Heart right ventricle (tissue), 16 donors: ENCODE results near the gene SERPINA1. TPM values are rescaled to one million over a fixed set of nuclear protein-coding genes. Genes with fewer than 3 reads are reported as not detected.

Source experiments
- ATAC-seq, 8 donors: fragments of 200-7000 bp; cut with Tn5 transposase; one replicate each; pipeline ENCODE4 v1.9.1; 2020; ENCODE audit warnings: mild to moderate bottlenecking in 8 of 8, moderate library complexity in 8 of 8, moderate number of reproducible peaks in 1 of 8
- DNase-seq, 2 donors: peaks; one replicate each; pipeline ENCODE4 v3.0.0-alpha.2; 2020
- H3K27ac ChIP-seq, 10 donors: fragments of 200-600 bp; sonication (generic) in 2 of 10; one replicate each; pipeline versions ENCODE4 v1.5.0 to v1.8.0; 2020 to 2022; ENCODE audit warnings: mild to moderate bottlenecking in 3 of 10
- H3K27me3 ChIP-seq, 7 donors: fragments of 200-600 bp; one replicate each; pipeline ENCODE4 v1.8.0; 2021 to 2022; ENCODE audit warnings: mild to moderate bottlenecking in 2 of 7
- H3K36me3 ChIP-seq, 9 donors: fragments of 200-600 bp; sonication (generic) in 1 of 9; one replicate each; pipeline versions ENCODE4 v1.5.0 to v1.8.0; 2020 to 2022; ENCODE audit warnings: mild to moderate bottlenecking in 2 of 9
- H3K4me1 ChIP-seq, 9 donors: fragments of 200-600 bp; sonication (generic) in 1 of 9; one replicate each; pipeline versions ENCODE4 v1.5.0 to v1.8.0; 2020 to 2022; ENCODE audit warnings: mild to moderate bottlenecking in 4 of 9
- H3K4me3 ChIP-seq, 10 donors: fragments of 200-600 bp; sonication (generic) in 2 of 10; one replicate each; pipeline versions ENCODE4 v1.5.0 to v1.8.0; 2020 to 2022; ENCODE audit warnings: mild to moderate bottlenecking in 7 of 10, moderate library complexity in 2 of 10
- H3K9me3 ChIP-seq, 11 donors: fragments of 200-600 bp in 10 of 11; sonication (generic) in 2 of 11; one replicate each; pipeline versions ENCODE4 v1.5.0 to v1.8.0; 2013 to 2022; ENCODE audit warnings: mild to moderate bottlenecking in 2 of 11, control low read depth in 1 of 11, moderate library complexity in 1 of 11
- WGBS, 2 donors: extraction: QIAGEN DNeasy Blood & Tissue Kit; methylation state at CpG; one replicate each; pipeline ENCODE4 v1.1.7; 2013; ENCODE audit warnings: inconsistent platforms in 1 of 2; 5-methylcytosine and 5-hydroxymethylcytosine counted together
- intact Hi-C, 10 donors: fragments of 100-400 bp; cut with DNase I; formaldehyde crosslinking; loops; one replicate each; pipeline versions ENCODE4 v1.11.1 to v1.14.2; 2022
- polyA plus RNA-seq, 2 donors: library from polyadenylated mRNA; stranded (reverse); fragments of 200-250 nt; gene quantifications; one replicate each; pipeline ENCODE4 v1.2.3, GENCODE V29; 2013
- total RNA-seq, 10 donors: library from RNA; stranded (reverse); fragmentation: NEBNext Ultra II Directional in 3 of 10; extraction: Animal tissue kit (Norgen Biotek cat#: 25700) in 3 of 10; gene quantifications; one replicate each; pipeline versions ENCODE4 v1.2.1 to v1.2.4, GENCODE V29; 2021 to 2023
- TF ChIP-seq, protein P1 (sequence below), 9 donors: fragments of 200-600 bp; sonication (generic) in 2 of 9; IDR thresholded peaks; one replicate each; pipeline versions ENCODE4 v1.5.0 to v1.8.0; 2021 to 2022; ENCODE audit warnings: antibody characterized with exemption in 9 of 9, mild to moderate bottlenecking in 5 of 9, moderate library complexity in 1 of 9
- donor health status: Arrhythmogenic right ventricular cardiomyopathy.
- donor health status: ischemic (EF 13 %, LVEDD 7.1; RV severe dilation, severe dysfunction).
- donor health status: healthy with polysubstance abuse.
- donor health status: DM: no; HTN: yes; CAD: no.
- donor health status: DM: no; HTN: no; CAD: no.
- donor health status: ischemic (EF 25% LVEDD 6.9; RV normal size, moderate dysfunction).
- donor health status: ischemic (EF 25% LVEDD 5.7; RV mildly dilated, moderate dysfunction).
- donor health status: healthy.
- donor health status: DM: yes; HTN: yes; CAD: no.
- donor health status: Ischemic cardiomyopathy.
- donor health status: ischemic (EF 35%, LVEDD 5.7; RV mildly dilated, moderate dysfunction).
- donor health status: nonischemic (EF 11% LVEDD 7.7; RV severe dilation, severe dysfunction).
- donor health status: DM: yes; HTN: yes; CAD: no.
- donor health status: PGD.
- donor health status: ischemic (EF 29% LVEDD 5.4; RV normal size, mild dysfunction).
- donor health status: nonischemic (EF 23%, LVEDD 6.1; RV moderate dilation, normal function).

SERPINA1 gene
- total and polyA plus RNA-seq, 12 donors, result 1.1 to 38.3 (median 3.8) TPM

DNA sequence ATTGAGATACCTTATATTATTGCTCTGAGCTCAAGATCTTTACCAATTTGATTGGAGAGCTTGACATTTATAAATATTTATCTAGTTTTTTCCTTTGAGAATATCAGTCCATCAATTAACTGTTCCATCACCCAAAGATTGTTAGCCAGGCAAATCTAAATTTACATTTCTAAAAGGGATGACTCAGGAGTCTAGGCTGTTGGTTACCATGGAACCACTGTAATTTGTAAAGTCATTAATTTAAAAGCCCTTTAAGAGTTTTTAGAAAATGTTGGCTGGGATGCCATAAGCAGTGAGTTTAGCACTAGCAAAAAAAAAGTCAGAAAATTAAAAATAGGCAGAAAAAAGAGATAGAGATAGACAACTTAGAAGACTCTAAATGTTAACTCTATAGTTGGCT is 19.5 kb upstream of the SERPINA1 start:
- Histone ChIP-seq H3K4me3 (no peak overlapping the region), H3K9me3 (peaks cover 0 to 49% (median 14%) of the 10 kb centered on the region in 11 donors), H3K27ac (no peak overlapping the region), H3K27me3 (peaks cover 0 to 19% (median 12%) of the 10 kb centered on the region in 7 donors), H3K36me3 (no peaks in the 10 kb centered on the region), H3K4me1 (no peaks in the 10 kb centered on the region)
- DNase-seq (no peak), ATAC-seq (no peak)
- intact Hi-C loops, result no loop called here
- TF ChIP-seq, protein P1, sequence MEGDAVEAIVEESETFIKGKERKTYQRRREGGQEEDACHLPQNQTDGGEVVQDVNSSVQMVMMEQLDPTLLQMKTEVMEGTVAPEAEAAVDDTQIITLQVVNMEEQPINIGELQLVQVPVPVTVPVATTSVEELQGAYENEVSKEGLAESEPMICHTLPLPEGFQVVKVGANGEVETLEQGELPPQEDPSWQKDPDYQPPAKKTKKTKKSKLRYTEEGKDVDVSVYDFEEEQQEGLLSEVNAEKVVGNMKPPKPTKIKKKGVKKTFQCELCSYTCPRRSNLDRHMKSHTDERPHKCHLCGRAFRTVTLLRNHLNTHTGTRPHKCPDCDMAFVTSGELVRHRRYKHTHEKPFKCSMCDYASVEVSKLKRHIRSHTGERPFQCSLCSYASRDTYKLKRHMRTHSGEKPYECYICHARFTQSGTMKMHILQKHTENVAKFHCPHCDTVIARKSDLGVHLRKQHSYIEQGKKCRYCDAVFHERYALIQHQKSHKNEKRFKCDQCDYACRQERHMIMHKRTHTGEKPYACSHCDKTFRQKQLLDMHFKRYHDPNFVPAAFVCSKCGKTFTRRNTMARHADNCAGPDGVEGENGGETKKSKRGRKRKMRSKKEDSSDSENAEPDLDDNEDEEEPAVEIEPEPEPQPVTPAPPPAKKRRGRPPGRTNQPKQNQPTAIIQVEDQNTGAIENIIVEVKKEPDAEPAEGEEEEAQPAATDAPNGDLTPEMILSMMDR (IDR thresholded peaks at IDR 0.05), result no peak

DNA sequence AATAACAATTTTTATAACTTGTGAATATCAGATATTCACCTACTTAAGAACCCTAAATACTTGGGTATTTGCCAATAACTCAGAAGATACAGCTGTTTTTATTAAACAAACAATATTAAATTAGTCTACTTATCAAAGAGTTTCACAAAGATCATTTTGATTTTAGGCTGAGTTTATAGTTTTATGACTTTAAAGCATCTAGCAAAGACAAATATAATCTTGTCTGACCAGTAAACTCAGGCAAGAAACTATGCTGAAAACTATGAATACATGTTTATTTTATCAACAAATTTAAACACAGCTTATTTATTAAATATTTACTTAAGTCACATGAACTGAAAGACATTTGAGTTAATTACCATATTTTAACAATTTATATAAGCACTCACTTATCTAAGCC is 18.5 kb upstream of the SERPINA1 start:
- H3K9me3 ChIP-seq, result peaks cover 0 to 49% (median 14%) of the 10 kb centered on the region in 11 donors
- H3K4me3 ChIP-seq, result no peak overlapping the region
- intact Hi-C loops, result no loop called here
- no peaks in the 10 kb centered on the region for H3K36me3 ChIP-seq
- ATAC-seq (no peak), DNase-seq (no peak)
- peaks cover 0 to 12% (median 7%) of the 10 kb centered on the region in 7 donors for H3K27me3 ChIP-seq
- H3K27ac ChIP-seq, result no peak overlapping the region
- TF ChIP-seq, protein P1 (IDR thresholded peaks at IDR 0.05), result no peak
- H3K4me1 ChIP-seq, result no peaks in the 10 kb centered on the region

DNA sequence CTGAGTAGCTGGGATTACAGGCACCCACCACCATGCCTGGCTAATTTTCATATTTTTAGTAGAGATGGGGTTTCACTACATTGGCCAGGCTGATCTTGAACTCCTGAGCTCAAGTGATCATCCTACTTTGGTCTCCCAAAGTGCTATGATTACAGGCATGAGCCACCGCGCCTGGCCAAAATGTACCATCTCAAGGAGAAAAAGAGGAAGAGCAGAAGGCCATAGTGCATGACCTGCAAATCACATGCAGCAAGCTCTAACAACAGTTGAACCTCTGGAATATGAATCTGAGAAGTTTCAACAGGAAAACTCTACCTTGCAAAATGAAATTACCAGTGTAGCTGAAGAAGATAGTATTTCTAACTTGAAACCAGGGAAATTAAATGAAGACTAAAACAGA is 17.1 kb upstream of the SERPINA1 start:
- Histone ChIP-seq H3K9me3 (peaks cover 0 to 35% (median 14%) of the 10 kb centered on the region in 11 donors), H3K36me3 (no peaks in the 10 kb centered on the region), H3K27ac (no peak overlapping the region), H3K4me1 (no peaks in the 10 kb centered on the region), H3K27me3 (peaks cover 0 to 10% (median 7%) of the 10 kb centered on the region in 7 donors), H3K4me3 (no peak overlapping the region)
- TF ChIP-seq, protein P1 (IDR thresholded peaks at IDR 0.05), result no peak
- ATAC-seq (no peak), DNase-seq (no peak)
- intact Hi-C loops, result no loop called here
- 89 to 91% methylated on average over 2 of the region's 2 CpGs for WGBS, 2 donors

DNA sequence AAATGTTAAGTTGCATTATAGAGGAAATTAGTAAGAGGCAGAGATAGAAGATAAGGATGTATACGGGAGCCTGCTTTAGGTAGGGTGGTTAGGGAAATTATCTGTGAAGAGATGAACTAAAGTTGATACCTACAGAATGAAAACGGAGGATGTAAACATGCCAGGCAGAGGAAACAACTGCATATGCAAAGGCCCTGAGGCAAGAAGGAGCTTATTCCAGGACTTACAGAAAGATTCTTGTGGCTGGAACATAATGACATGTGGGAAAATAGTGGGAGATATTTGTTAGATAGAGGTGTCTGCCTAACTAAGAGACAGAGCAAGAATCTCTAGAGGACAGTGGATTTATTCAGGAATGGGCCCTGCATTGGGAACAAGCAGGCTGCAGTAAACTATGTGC is 16.2 kb upstream of the SERPINA1 start:
- H3K4me3 ChIP-seq, result no peak overlapping the region
- DNase-seq (no peak), ATAC-seq (no peak)
- H3K36me3 ChIP-seq, result no peaks in the 10 kb centered on the region
- H3K9me3 ChIP-seq, result peaks cover 0 to 32% (median 14%) of the 10 kb centered on the region in 11 donors
- no peak overlapping the region for H3K27ac ChIP-seq
- TF ChIP-seq, protein P1 (IDR thresholded peaks at IDR 0.05), result no peak
- H3K4me1 ChIP-seq, result no peaks in the 10 kb centered on the region
- WGBS, 2 donors, result 77 to 79% methylated on average over 2 of the region's 2 CpGs
- peaks cover 0 to 10% (median 7%) of the 10 kb centered on the region in 7 donors for H3K27me3 ChIP-seq
- intact Hi-C loops, result no loop called here
